K562 (cell line): Measurements from ENCODE around the gene C1QA.

Experiments used
- EZH2 ChIP-seq: IDR thresholded peaks from 2 replicates; pipeline ENCODE4 v1.6.1; 2012; ENCODE audit warnings: low read depth, mild to moderate bottlenecking, inconsistent platforms, low read length, borderline replicate concordance
- GABPA ChIP-seq: fragments of 200-800 bp; sonication (Bioruptor generic); conservative IDR thresholded peaks from 2 replicates; pipeline ENCODE4 v1.6.1; 2016; ENCODE audit warnings: low read depth, missing genetic modification characterization, missing compliant biosample characterization
- HDAC2 ChIP-seq: fragments of 450-650 bp; IDR thresholded peaks from 2 replicates; pipeline ENCODE4 v1.6.1; 2016; ENCODE audit warnings: mild to moderate bottlenecking
- JUND ChIP-seq, 2 experiments: IDR thresholded peaks; 2 replicates in 1 of 2; 3 replicates in 1 of 2; pipeline ENCODE4 v1.6.1; 2011; ENCODE audit warnings: borderline replicate concordance in 2 of 2, low read depth in 2 of 2, low read length in 2 of 2, improper control_type of control experiment in 1 of 2, missing biosample characterization in 1 of 2, missing genetic modification characterization in 1 of 2, missing genetic modification reagents in 1 of 2
- NBN ChIP-seq: fragments of 450-650 bp; IDR thresholded peaks from 2 replicates; pipeline ENCODE4 v1.6.1; 2016; ENCODE audit warnings: low read depth, mild to moderate bottlenecking
- NR3C1 ChIP-seq: sonication (generic); formaldehyde crosslinking; IDR thresholded peaks from 2 replicates; pipeline ENCODE4 v1.8.1; 2022; ENCODE audit warnings: missing genetic modification reagents
- RAD21 ChIP-seq, 2 experiments: fragments of 250-450 bp in 1 of 2; fragments of 450-650 bp in 1 of 2; sonication (Bioruptor Pico) in 1 of 2; formaldehyde crosslinking in 1 of 2; IDR thresholded peaks in 1 of 2; conservative IDR thresholded peaks in 1 of 2; 2 replicates each; pipeline versions ENCODE4 v1.4.0 to v1.8.0; 2020 to 2022; ENCODE audit warnings: mild to moderate bottlenecking in 2 of 2, moderate library complexity in 1 of 2
- TBL1XR1 ChIP-seq, 2 experiments: IDR thresholded peaks; 2 replicates each; pipeline ENCODE4 v1.6.1; 2012; ENCODE audit warnings: improper control_type of control experiment in 2 of 2, low read length in 2 of 2, mild to moderate bottlenecking in 1 of 2
- ZNF274 ChIP-seq: IDR thresholded peaks from 2 replicates; pipeline ENCODE4 v1.6.1; 2011; ENCODE audit warnings: low read depth, mild to moderate bottlenecking, low read length, moderate library complexity, borderline replicate concordance
- ZNF408 ChIP-seq: fragments of 250-450 bp; sonication (Bioruptor Pico); IDR thresholded peaks from 2 replicates; pipeline ENCODE4 v1.4.0; 2020; ENCODE audit warnings: low read depth, mild to moderate bottlenecking, moderate library complexity
- TF ChIP-seq, protein P1 (sequence below), 3 experiments: IDR thresholded peaks in 2 of 3; conservative IDR thresholded peaks in 1 of 3; 2 replicates each; pipeline ENCODE4 v1.5.1; 2011 to 2012; ENCODE audit warnings: low read length in 3 of 3, mild to moderate bottlenecking in 3 of 3, control low read depth in 2 of 3, improper control_type of control experiment in 1 of 3, inconsistent platforms in 1 of 3, low read depth in 1 of 3, mixed read lengths in 1 of 3, moderate library complexity in 1 of 3; ENCODE audit not compliant: insufficient read depth in 2 of 3
- TF ChIP-seq, protein P2 (sequence below), 2 experiments: fragments of 450-650 bp; formaldehyde crosslinking in 1 of 2; IDR thresholded peaks; 2 replicates each; pipeline versions ENCODE4 v1.4.0 to v1.6.1; 2014 to 2020; ENCODE audit warnings: mild to moderate bottlenecking in 2 of 2, borderline replicate concordance in 1 of 2, low read depth in 1 of 2

DNA sequence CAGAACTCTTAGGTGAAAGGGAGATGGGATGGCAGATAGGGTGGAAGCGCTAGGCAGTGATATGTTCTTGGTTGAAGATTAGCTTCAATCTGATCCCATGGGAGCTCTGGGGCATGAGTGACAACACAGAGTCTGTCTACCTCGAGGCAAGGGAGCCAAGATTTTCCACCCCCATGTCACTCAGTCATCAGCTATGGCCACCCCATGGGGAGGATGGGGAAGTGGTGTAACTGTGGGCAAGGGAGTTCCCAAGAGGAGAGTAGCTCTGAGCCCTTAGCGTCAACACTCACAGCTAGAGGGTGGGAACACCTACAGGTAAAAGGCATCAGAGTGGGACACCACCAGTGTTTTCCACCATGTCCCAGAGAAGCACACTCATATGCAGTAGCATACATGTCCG is 30.3 kb upstream of the C1QA start:
- TF ChIP-seq, protein P1, sequence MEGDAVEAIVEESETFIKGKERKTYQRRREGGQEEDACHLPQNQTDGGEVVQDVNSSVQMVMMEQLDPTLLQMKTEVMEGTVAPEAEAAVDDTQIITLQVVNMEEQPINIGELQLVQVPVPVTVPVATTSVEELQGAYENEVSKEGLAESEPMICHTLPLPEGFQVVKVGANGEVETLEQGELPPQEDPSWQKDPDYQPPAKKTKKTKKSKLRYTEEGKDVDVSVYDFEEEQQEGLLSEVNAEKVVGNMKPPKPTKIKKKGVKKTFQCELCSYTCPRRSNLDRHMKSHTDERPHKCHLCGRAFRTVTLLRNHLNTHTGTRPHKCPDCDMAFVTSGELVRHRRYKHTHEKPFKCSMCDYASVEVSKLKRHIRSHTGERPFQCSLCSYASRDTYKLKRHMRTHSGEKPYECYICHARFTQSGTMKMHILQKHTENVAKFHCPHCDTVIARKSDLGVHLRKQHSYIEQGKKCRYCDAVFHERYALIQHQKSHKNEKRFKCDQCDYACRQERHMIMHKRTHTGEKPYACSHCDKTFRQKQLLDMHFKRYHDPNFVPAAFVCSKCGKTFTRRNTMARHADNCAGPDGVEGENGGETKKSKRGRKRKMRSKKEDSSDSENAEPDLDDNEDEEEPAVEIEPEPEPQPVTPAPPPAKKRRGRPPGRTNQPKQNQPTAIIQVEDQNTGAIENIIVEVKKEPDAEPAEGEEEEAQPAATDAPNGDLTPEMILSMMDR (IDR thresholded peaks at IDR 0.05 in 2 of 3, conservative IDR thresholded peaks at IDR 0.05 in 1 of 3; ENCODE audit: insufficient read depth in 2 of 3, low read depth in 1 of 3, low read length in 3 of 3) = no peak
- no peak for TF ChIP-seq GABPA (tag)
- TF ChIP-seq JUND (IDR thresholded peaks at IDR 0.05; ENCODE audit: borderline replicate concordance, low read depth, low read length) = no peak
- no peak for TF ChIP-seq JUND (tag; IDR thresholded peaks at IDR 0.05; ENCODE audit: borderline replicate concordance, low read depth, low read length)
- no peak for TF ChIP-seq NR3C1 (CRISPR knock-in tag)
- TF ChIP-seq NBN = no peak
- no peak for TF ChIP-seq TBL1XR1 (IDR thresholded peaks at IDR 0.05; ENCODE audit: low read length in 2 of 2)
- TF ChIP-seq, protein P2, sequence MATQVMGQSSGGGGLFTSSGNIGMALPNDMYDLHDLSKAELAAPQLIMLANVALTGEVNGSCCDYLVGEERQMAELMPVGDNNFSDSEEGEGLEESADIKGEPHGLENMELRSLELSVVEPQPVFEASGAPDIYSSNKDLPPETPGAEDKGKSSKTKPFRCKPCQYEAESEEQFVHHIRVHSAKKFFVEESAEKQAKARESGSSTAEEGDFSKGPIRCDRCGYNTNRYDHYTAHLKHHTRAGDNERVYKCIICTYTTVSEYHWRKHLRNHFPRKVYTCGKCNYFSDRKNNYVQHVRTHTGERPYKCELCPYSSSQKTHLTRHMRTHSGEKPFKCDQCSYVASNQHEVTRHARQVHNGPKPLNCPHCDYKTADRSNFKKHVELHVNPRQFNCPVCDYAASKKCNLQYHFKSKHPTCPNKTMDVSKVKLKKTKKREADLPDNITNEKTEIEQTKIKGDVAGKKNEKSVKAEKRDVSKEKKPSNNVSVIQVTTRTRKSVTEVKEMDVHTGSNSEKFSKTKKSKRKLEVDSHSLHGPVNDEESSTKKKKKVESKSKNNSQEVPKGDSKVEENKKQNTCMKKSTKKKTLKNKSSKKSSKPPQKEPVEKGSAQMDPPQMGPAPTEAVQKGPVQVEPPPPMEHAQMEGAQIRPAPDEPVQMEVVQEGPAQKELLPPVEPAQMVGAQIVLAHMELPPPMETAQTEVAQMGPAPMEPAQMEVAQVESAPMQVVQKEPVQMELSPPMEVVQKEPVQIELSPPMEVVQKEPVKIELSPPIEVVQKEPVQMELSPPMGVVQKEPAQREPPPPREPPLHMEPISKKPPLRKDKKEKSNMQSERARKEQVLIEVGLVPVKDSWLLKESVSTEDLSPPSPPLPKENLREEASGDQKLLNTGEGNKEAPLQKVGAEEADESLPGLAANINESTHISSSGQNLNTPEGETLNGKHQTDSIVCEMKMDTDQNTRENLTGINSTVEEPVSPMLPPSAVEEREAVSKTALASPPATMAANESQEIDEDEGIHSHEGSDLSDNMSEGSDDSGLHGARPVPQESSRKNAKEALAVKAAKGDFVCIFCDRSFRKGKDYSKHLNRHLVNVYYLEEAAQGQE (IDR thresholded peaks at IDR 0.05; ENCODE audit: borderline replicate concordance) = no peak
- TF ChIP-seq, protein P2 (CRISPR knock-in tag; IDR thresholded peaks at IDR 0.05; ENCODE audit: low read depth) = no peak
- TF ChIP-seq HDAC2 = no peak
- no peak for TF ChIP-seq ZNF408 (CRISPR knock-in tag)
- no peak for TF ChIP-seq RAD21 (CRISPR knock-in tag; conservative IDR thresholded peaks at IDR 0.05 in 1 of 2, IDR thresholded peaks at IDR 0.05 in 1 of 2)
- TF ChIP-seq ZNF274 = no peak
- TF ChIP-seq EZH2 = no peak
